NAMALWA (cell line): Measurements from ENCODE around the gene DPY19L3.
A peak's percentile ranks its signal among the peaks of the same experiment; 100 is the strongest.
"Not testable (repeated sequence)": the region's sequence is repeated elsewhere in the genome, so short reads cannot be mapped to it uniquely, and the experiment has no call there.

ENCODE experiments used
- DNase-seq: peaks from one replicate; pipeline ENCODE4 v3.0.0-alpha.2; 2015; ENCODE audit warnings: low spot score

Gene DPY19L3

GRCh38 chr19:32405431-32406160 is at the start of gene DPY19L3:
Gene DPY19L3, plus strand, starts transcription at chr19:32405770. Its CDS starts 2,484 bp downstream, at chr19:32408254.
- DNase-seq, result peak; percentile 94

GRCh38 chr19:32357720-32358119 is 47.9 kb upstream of the DPY19L3 start:
- peak; percentile 35 for DNase-seq

GRCh38 chr19:32358321-32358720 is 47.2 kb upstream of the DPY19L3 start:
- no peak for DNase-seq

- DNase-seq, result no peak
Observed at GRCh38 chr19:32359581-32359980, 46.0 kb upstream of the DPY19L3 start.

GRCh38 chr19:32361574-32362317 is 43.8 kb upstream of the DPY19L3 start:
- no peak for DNase-seq

GRCh38 chr19:32362318-32362691 is 43.3 kb upstream of the DPY19L3 start:
- no peak for DNase-seq

GRCh38 chr19:32363175-32363574 is 42.4 kb upstream of the DPY19L3 start:
- no peak for DNase-seq

GRCh38 chr19:32363632-32364031 is 41.9 kb upstream of the DPY19L3 start:
- no peak for DNase-seq

GRCh38 chr19:32364040-32364439 is 41.5 kb upstream of the DPY19L3 start:
- no peak for DNase-seq

- no peak for DNase-seq
Observed at GRCh38 chr19:32367063-32367462, 38.5 kb upstream of the DPY19L3 start.

- DNase-seq, result no peak
Observed at GRCh38 chr19:32367948-32368536, 37.5 kb upstream of the DPY19L3 start.

- DNase-seq, result no peak
Observed at GRCh38 chr19:32368787-32369186, 36.8 kb upstream of the DPY19L3 start.

GRCh38 chr19:32372726-32373517 is 32.6 kb upstream of the DPY19L3 start:
- DNase-seq, result no peak

- DNase-seq, result no peak
Observed at GRCh38 chr19:32373585-32374295, 31.8 kb upstream of the DPY19L3 start.

GRCh38 chr19:32374362-32374761 is 31.2 kb upstream of the DPY19L3 start:
- not testable (repeated sequence) for DNase-seq

- DNase-seq, result not testable (repeated sequence)
Observed at GRCh38 chr19:32377088-32377487, 28.5 kb upstream of the DPY19L3 start.

GRCh38 chr19:32380269-32380668 is 25.3 kb upstream of the DPY19L3 start:
- DNase-seq, result no peak

GRCh38 chr19:32387701-32388392 is 17.7 kb upstream of the DPY19L3 start:
- DNase-seq, result no peak

GRCh38 chr19:32388393-32388855 is 17.1 kb upstream of the DPY19L3 start:
- DNase-seq, result no peak

- no peak for DNase-seq
Observed at GRCh38 chr19:32392901-32393300, 12.7 kb upstream of the DPY19L3 start.
